KBM-7 (cell line): ENCODE measurements around the gene TANGO6.

Source experiments
- DNase-seq: peaks from one replicate; pipeline ENCODE4 v3.0.0-alpha.2; 2015
- in situ Hi-C: fragments of 300-500 bp; cut with MboI; formaldehyde crosslinking; loops from 2 replicates; pipeline ENCODE4 v1.14.3; 2020; ENCODE audit warnings: low sequenced_read_pairs, low pct_unique_long_range_greater_than_20kb, mixed read lengths

The TANGO6 gene

DNA sequence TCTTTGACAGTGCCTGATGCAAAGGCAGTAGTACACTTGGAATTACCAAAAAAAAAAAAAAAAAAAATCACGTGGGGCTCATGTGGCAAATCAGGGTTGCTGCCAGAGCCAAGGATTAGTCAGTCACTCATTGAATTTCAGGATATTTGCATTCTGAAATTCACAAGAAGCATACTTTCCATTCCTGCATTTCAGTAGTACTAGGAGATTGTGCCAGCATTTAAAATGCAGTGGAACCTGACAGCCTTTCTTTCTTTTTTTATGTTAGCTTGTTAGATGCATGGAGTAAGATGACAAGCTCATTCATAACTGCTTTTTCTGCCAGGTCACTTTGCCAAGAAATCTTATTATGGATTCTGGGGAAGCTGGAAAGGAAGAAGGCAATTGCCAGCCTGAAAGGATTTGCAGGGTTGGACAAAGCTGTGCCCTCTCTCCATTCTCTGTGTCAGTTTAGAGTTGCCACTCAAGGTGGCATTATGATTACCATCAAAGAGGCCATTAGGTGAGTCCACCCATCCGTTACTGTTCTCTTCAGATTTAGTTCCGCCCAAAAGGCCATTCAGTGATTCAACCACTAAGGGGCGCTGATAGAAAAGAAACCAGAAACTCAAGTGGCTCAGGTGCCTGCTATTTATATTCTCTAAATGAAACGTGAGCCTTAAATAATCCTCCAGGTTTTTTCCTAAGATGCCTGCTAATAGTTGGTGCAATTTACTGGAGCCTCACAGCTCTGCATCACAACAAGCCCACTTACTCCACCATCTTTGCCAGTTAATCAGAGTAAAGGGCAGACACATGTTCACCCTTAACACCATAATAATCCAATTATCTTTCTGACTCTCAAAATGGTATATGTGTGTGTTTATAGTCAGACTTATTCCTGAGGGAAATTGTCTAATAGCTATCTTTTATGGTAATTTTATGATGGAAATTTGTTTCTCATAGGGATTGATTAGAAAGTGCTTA, 59.0 kb downstream of the TANGO6 start:
- in situ Hi-C loops, result loop anchor here (25.0 kb wide), 1 partner anchor 210 kb away; the partner anchor contains the start of gene HAS3
- DNase-seq, result peak; percentile 79

DNA sequence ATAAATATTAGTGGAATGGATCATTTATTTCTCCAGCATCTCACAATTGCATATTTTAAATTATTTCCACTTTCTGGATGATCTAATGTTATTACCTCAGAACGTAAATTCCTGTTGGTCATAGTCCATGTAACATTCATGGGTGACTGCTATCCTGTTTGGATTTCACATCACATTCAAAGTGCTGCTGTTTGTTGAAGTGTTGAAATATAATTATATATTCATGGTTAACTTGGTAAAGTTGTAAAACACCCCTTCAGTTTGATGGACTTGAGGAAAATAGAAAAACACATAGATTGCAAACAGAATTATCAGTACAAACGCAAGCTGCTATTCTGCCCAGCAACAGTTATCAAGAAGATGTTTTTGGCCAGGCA, 59.6 kb downstream of the TANGO6 start:
- in situ Hi-C loops, result loop anchor here (25.0 kb wide), 1 partner anchor 209 kb away; the partner anchor contains the start of gene HAS3

DNA sequence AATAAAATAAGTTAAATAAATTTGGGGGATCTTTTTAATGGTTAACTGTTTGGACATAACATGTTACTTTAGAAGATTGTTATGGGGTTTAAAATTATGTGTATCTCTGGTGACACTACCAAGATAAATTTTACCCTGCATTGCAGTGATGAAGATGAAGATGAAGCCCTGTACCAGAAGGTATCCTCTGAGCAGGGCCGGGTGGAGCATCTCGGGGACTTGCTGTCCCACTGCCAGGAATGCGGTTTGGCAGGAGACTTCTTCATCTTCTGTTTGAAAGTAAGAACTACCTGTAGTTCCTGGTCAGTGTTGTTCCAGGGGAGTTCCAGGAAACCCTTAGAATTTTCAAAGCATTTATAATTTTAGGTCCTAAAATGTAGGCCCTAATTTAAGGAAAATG, 64.0 kb downstream of the TANGO6 start:
- in situ Hi-C loops, result loop anchor here (25.0 kb wide), 1 partner anchor 205 kb away; the partner anchor contains the start of gene HAS3
- no peak for DNase-seq

More for the DNA sequence above, 59.6 kb downstream of the TANGO6 start:
- DNase-seq, result no peak

DNA sequence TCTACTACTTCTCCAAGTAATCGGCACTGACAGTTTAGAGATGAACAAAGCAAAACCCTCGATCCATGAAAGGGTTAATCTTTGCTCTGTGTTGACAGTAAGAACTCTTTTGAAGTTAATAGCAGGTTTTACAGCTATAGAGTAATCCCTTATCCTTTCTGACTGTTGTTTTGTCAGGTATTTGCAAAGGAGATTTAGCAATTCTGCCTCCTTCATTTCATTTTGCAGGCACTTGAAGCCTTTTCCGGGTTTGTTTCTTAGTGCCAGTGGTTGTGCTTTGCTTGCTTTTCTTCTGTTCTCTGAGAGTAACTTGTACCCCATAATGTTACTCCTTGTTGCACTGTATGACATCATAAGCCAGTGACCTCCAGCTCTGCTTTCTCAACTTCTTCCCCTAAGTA, 64.5 kb downstream of the TANGO6 start:
- in situ Hi-C loops, result loop anchor here (25.0 kb wide), 1 partner anchor 205 kb away; the partner anchor contains the start of gene HAS3
- no peak for DNase-seq

DNA sequence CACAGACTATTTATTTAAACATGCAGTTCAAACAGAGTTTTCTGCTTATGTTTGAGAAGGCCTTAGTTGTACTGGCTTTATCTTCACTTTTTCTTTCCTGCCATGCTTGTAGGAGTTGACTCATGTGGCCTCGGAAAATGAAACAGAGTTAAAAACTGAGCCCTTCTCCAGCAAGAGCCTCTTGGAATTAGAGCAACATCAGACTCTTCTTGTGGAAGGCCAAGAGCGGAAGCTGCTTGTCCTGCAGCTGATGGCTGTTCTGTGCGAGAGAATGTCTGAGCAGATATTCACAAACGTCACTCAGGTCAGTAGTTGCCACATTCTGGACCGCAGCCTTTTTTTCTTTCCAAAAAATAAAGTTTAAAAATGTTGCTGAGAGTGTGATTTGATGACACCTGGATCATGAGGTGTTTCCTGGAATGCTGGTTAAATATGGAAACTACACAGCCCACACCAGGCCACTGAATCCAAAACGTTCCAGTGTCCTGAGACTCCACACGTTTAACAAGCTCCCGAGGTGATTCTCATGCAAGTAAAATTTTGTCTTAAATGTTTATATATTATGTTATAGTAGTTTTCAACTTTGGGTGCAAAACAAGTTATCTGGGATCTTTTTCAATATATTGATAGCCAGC, 65.9 kb downstream of the TANGO6 start:
- DNase-seq, result no peak
- in situ Hi-C loops, result loop anchor here (25.0 kb wide), 1 partner anchor 203 kb away; the partner anchor contains the start of gene HAS3

DNA sequence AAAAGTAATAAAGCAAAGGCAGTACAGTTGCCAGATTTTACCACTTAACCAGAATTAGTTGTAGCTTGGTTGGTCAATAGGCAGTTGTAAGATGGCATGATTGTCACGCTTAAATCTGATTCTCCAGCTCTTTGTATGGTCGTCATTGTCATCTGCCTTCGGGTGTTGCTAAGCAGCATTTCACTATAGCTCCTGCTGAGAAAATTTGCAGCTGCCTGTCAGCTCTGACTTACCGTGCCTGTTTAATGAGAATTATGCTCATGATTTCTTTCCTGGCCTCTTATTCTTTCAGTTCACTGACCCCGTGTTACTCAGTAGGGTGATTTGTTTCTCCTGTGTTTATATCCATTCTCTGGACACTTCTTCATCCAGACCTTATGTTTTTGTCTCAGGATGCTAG, 66.7 kb downstream of the TANGO6 start:
- no peak for DNase-seq
- in situ Hi-C loops, result loop anchor here (25.0 kb wide), 1 partner anchor 202 kb away; the partner anchor contains the start of gene HAS3

DNA sequence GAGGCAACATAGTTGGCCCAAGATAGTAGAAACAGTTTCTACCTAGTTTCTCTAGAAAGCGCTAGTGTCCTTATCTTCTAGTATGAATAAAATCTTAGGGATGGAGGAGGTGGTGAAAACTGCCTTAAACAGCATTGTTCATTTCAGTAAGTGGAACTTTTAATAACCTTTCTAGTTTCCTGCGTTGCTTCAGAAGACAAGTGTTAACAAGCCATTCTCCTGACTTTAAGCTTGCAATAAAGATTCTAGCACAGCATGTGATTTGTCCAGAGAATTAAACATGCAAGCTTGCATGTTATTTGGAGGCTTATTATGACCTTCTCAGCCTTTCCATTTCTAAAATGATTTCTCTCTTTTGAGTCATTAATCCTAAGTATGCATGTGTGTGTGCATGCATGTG, 72.3 kb downstream of the TANGO6 start:
- no peak for DNase-seq
- in situ Hi-C loops, result loop anchor here (25.0 kb wide), 1 partner anchor 197 kb away; the partner anchor contains the start of gene HAS3

DNA sequence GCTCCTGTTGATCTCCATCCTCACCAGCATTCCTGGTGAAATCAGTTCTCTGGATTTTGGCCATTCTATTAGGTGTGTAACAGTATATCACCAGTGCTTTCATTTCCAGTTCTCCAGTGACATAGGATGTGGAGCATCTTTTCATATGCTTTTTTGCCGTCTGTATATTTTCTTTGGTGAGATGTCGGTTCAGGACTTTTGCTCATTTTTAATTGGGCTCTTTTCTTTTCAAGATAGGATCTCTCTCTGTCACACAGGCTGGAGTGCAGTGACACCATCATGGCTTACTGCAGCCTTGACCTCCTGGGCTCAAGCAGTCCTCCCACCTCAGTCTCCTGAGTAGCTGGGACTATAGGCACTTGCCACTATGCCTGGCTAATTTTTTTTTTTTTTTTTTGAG, 74.2 kb downstream of the TANGO6 start:
- in situ Hi-C loops, result loop anchor here (25.0 kb wide), 1 partner anchor 195 kb away; the partner anchor contains the start of gene HAS3
- no peak for DNase-seq

DNA sequence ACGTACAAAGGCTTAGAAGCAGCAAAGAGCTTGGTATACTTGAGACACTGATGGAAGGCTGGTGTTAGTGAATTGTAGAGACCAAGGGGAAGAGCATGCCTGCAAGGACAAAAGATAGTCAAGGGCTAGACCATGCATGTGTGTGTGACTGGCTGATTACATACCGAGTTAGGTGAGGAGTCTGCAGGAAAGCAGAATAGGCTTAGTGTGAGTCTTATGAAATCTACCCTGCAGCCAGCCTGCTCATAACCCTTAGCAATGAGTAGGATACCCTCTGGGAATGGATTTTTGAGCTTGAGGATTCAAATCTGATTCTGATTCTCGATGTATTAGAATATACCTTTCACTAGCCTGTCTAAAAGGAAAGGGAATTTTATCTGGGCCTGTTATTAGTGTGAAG, 77.0 kb downstream of the TANGO6 start:
- in situ Hi-C loops, result loop anchor here (25.0 kb wide), 1 partner anchor 192 kb away; the partner anchor contains the start of gene HAS3
- DNase-seq, result no peak

DNA sequence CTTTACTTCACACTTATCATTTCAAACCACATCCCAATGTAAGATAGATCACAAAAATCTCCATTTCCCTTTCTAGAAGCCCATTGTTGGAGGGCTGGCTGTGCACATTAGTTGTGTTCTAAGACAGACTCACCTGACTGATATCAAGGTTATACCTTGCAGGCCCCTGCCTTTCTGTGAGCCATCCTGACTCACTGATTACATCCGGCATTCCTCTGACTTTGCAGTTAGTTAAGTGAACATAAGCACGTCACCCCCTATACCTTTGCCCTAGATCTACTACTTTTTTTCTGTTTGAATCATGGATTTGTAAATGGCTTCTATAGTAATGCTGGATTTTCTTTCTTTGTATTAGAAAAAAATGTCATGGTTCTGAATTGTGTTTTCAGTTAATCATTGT, 78.3 kb downstream of the TANGO6 start:
- in situ Hi-C loops, result loop anchor here (25.0 kb wide), 1 partner anchor 191 kb away; the partner anchor contains the start of gene HAS3
- DNase-seq, result no peak

DNA sequence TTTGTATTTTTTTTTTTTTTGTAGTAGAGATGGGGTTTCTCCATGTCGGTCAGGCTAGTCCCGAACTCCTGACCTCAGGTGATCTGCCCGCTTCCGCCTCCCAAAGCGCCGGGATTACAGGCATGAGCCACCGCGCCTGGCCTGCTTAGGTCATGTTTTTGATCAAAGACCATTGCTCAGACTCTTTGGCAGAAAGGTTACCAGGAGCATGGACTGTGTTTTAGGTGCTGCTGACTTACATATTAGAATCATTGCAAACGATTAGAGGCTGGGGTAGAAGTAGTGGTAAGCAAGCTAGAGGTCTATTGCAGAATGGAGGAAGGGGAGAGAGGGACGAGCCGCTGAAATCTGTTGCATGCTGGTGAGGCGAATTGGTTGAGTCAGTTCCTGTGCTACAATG, 79.8 kb downstream of the TANGO6 start:
- in situ Hi-C loops, result loop anchor here (25.0 kb wide), 1 partner anchor 189 kb away; the partner anchor contains the start of gene HAS3
- DNase-seq, result no peak

DNA sequence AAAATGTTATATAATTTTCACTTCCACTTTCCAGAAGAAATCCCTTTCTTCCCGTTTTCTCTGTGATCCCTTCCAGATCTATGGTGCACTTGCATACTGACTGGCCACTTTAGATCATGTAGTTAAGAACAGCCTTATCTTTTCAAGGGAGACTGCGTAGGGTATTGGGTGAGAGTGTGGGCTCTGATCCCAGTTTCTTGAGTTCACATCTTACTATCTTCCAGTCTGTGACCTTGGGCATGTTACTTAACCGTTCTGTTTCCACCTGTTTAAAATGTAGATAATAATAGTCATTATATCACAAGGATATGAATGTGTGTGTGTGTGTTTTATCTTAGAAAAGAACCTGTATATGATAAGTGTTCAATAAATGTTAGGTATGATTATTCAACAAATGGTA, 83.7 kb downstream of the TANGO6 start:
- in situ Hi-C loops, result no loop called here
- DNase-seq, result no peak

DNA sequence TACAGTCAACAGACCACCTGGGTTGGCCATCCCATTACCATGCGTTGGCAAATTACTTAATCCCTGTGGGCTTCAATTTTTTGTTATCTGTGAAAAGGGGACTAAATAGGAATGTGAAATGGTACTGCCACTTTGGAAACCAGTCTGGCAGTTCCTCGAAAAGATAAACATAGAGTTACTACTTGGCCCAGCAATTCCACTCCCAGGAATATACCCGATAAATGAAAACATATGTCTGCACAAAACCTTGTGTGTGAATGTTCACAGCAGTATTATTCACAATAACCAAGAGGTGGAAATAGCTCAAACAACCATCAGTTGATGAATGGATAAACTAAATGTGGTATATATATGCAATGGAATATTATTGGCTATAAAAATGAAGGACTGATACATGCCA, 87.9 kb downstream of the TANGO6 start:
- in situ Hi-C loops, result no loop called here

DNA sequence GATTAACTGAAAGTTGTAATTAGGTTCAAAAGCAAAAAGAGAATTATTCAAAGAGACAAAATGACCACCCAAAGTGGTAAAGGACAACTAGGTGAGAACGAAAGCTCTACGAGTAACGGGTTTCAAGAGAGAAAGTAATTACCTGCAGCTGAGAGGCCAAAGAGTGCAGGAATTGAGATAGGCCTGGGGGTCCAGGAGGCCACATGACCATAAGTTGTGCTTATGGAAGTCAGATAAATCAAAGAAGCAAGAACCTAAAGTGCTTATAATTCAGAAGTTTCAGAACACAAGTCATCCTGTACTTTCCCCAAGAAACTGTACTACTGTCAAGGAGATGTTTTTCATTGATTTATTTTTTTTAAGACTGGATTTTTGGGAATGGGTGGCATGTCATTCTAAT, 91.1 kb downstream of the TANGO6 start:
- in situ Hi-C loops, result no loop called here
- DNase-seq, result no peak

More for the DNA sequence above, 87.9 kb downstream of the TANGO6 start:
- no peak for DNase-seq

DNA sequence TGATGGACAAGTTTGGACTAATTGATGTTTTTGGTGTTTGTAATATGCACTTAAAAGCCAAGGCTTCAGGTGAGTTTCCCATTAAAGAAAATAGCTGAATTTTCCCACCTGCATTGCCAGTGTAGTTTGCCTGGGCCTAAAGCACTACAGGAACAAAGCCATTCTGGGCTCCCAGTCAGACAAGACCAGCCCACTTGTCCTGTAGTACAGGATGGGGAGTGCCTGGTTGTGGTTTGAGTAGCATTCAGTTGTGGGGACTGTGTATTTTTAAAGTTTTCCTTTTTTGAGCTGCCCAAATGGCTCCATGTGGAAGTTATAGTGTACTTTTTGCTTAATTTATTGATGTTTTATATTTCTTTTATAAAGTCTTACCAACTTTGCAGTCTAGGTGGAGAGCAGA, 91.7 kb downstream of the TANGO6 start:
- DNase-seq, result peak; percentile 38
- in situ Hi-C loops, result no loop called here

DNA sequence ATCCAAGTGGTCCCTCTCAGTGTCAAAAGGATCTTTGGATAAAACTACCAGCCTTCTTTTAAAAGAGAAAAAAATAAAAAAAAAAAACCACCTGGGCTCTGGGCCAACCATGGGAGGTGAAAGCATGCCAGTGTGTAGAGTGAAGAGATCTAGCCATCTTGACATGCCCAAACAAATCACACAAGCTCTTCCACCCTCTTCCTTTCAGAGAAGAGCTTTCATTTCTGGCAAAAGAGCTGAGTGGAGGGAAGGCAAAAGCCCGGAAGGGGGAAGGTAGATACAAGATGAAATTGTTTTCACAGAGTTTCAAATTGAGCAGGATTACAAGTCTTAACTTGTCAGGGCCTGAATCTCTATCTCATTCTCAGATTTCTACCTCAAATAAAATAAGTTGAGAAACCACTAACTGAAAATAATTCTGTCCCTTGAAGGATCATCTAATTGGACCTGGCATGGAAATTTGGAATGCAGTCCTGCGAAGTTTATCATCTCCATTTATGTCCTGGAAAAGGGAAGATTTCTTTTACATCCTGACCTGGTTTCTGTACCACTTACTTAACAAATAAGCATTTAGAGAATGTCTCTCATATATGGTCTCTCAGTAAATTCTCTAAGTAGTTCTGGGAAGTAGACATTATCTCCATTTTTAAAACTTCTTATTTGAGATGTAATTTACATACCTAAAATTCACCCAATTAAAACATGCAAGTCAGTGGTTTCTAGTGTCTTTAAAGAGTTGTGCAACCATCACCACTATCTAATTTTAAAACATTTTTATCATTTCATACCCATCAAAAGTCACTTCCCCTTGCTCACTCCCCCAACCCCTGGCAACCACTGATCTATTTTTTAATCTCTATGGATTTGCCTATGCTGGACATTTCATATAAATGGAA, 93.7 kb downstream of the TANGO6 start:
- in situ Hi-C loops, result no loop called here
- DNase-seq, result peak; percentile 77

DNA sequence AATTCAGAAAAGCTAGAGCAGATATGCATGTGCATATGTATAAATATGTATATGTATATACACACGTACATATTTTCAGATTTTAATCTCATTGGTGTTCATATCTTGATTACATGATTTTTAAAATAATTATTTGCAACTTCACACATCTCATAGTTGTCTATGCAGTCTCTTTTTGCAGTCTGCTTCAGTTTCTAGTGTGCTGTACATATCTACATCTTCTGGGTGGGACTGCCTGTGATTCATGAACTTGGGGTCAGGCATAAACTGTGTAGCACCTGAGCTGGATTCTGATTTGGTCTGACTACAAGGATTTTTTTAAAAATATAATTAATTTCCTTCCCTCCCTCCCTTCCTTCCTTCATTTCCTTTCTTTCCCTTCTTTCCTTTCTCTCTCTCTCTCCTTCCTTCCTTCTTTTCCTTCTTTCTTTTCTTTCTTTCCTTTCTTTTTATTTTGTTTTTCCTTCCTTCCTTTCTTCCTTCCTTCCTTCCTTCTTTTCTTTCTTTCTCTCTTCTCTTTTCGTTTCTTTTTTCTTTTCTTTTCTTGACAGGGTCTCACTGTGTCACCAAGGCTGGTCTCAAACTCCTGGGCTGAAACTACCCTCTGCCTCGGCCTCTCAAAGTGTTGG, 96.5 kb downstream of the TANGO6 start:
- in situ Hi-C loops, result no loop called here
- no peak for DNase-seq

DNA sequence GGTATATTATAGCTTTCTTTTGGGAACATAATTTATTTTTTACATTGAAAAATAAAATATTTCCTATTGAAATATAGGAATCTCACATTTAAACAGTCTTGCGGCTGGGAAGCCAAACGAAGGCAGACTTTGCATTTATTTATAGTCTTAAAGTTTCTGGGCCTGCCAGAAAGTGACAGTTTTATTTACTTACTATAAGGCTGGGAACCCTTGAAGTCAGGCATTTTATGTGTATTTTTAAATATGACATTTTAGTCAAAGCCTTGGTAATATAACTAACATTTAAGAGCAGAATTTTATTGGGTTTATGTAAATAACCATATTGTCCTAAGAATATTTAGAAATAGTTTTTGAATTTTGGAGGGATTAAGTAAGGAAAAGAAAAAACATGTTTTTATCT, 97.5 kb downstream of the TANGO6 start:
- no peak for DNase-seq
- in situ Hi-C loops, result no loop called here
